ENCODE measurements around the gene CSMD2.

Gene CSMD2

DNA sequence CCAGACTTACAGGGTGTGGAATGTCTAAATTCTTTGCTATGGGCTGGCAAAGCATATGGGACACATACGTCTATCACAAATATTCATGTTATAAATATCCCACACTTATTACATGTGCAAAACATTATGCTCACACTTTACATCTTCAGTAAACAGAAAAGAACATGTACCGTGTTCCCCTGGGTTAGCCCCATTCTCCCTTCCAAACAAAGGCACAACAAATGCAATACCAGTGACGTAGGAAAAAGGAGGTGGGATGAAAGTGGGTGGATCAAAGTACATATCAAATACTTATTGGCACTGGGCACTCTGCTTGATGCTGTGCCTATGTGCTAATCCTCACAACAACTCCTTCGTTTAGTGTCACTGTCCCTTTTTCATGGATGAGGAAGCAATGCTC is 521.8 kb downstream of the CSMD2 start:
- no peak for ATAC-seq
- TF ChIP-seq RARB (CRISPR knock-in tag; IDR thresholded peaks at IDR 0.05) (no peak), ZFP30 (CRISPR knock-in tag; IDR thresholded peaks at IDR 0.05) (no peak), ZNF8 (CRISPR knock-in tag; IDR thresholded peaks at IDR 0.05) (no peak), CSDC2 (CRISPR knock-in tag; IDR thresholded peaks at IDR 0.05) (no peak), BACH2 (CRISPR knock-in tag; IDR thresholded peaks at IDR 0.05; ENCODE audit: borderline replicate concordance) (no peak), ZNF70 (CRISPR knock-in tag; IDR thresholded peaks at IDR 0.05) (no peak), ARNTL (CRISPR knock-in tag; IDR thresholded peaks at IDR 0.05; ENCODE audit: borderline replicate concordance, low read depth) (no peak), GLIS3 (CRISPR knock-in tag; IDR thresholded peaks at IDR 0.05) (no peak), PPARA (CRISPR knock-in tag; IDR thresholded peaks at IDR 0.05; ENCODE audit: borderline replicate concordance) (no peak), TCF4 (CRISPR knock-in tag; IDR thresholded peaks at IDR 0.05; ENCODE audit: borderline replicate concordance) (no peak)
- TF ChIP-seq, protein P1, sequence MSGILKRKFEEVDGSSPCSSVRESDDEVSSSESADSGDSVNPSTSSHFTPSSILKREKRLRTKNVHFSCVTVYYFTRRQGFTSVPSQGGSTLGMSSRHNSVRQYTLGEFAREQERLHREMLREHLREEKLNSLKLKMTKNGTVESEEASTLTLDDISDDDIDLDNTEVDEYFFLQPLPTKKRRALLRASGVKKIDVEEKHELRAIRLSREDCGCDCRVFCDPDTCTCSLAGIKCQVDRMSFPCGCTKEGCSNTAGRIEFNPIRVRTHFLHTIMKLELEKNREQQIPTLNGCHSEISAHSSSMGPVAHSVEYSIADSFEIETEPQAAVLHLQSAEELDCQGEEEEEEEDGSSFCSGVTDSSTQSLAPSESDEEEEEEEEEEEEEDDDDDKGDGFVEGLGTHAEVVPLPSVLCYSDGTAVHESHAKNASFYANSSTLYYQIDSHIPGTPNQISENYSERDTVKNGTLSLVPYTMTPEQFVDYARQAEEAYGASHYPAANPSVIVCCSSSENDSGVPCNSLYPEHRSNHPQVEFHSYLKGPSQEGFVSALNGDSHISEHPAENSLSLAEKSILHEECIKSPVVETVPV (CRISPR knock-in tag; IDR thresholded peaks at IDR 0.05), result no peak
- TF ChIP-seq, protein P2, sequence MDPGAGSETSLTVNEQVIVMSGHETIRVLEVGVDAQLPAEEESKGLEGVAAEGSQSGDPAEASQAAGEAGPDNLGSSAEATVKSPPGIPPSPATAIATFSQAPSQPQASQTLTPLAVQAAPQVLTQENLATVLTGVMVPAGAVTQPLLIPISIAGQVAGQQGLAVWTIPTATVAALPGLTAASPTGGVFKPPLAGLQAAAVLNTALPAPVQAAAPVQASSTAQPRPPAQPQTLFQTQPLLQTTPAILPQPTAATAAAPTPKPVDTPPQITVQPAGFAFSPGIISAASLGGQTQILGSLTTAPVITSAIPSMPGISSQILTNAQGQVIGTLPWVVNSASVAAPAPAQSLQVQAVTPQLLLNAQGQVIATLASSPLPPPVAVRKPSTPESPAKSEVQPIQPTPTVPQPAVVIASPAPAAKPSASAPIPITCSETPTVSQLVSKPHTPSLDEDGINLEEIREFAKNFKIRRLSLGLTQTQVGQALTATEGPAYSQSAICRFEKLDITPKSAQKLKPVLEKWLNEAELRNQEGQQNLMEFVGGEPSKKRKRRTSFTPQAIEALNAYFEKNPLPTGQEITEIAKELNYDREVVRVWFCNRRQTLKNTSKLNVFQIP (CRISPR knock-in tag; IDR thresholded peaks at IDR 0.05; ENCODE audit: borderline replicate concordance, low read depth), result no peak
- TF ChIP-seq, protein P3, sequence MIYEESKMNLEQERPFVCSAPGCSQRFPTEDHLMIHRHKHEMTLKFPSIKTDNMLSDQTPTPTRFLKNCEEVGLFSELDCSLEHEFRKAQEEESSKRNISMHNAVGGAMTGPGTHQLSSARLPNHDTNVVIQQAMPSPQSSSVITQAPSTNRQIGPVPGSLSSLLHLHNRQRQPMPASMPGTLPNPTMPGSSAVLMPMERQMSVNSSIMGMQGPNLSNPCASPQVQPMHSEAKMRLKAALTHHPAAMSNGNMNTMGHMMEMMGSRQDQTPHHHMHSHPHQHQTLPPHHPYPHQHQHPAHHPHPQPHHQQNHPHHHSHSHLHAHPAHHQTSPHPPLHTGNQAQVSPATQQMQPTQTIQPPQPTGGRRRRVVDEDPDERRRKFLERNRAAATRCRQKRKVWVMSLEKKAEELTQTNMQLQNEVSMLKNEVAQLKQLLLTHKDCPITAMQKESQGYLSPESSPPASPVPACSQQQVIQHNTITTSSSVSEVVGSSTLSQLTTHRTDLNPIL (CRISPR knock-in tag; IDR thresholded peaks at IDR 0.05; ENCODE audit: low read depth), result no peak

DNA sequence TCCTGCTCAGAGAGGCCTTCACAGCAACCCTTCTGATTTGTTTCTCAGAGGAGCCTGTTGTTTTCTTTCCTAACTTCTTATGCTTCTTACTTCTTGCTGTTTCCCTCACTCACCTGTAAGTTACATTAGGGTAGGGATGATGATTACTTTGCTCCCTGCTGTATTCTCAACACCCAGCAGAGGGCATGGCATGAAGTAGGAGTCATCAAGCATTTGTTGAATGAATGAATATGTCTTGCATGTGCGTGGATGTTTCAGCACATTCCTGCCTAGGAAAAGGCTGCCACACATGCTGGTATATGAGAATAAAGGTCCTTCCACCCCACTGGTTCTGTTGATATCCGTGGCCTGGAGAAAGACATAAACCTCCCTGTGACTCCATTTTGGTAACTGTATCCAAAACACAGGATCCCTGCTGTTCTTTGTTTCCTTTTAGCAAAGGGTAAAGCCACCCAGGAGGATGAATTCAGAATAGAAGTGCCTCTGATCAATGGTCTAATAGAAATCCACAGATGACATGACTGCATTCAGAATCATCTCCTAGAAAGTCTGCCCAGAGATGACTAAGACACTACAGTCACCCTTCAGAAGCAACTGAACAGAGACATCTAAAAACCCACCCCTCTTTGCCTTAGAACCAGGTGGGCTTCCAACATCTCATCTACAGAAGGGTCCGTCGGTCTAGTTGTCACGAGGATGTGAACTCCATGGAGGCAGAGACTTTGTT is 523.8 kb downstream of the CSMD2 start:
- TF ChIP-seq, protein P1 (CRISPR knock-in tag; IDR thresholded peaks at IDR 0.05), result no peak
- TF ChIP-seq ESRRG (CRISPR knock-in tag; IDR thresholded peaks at IDR 0.05) (no peak), OSR1 (CRISPR knock-in tag; IDR thresholded peaks at IDR 0.05) (no peak)
- no peak for ATAC-seq

DNA sequence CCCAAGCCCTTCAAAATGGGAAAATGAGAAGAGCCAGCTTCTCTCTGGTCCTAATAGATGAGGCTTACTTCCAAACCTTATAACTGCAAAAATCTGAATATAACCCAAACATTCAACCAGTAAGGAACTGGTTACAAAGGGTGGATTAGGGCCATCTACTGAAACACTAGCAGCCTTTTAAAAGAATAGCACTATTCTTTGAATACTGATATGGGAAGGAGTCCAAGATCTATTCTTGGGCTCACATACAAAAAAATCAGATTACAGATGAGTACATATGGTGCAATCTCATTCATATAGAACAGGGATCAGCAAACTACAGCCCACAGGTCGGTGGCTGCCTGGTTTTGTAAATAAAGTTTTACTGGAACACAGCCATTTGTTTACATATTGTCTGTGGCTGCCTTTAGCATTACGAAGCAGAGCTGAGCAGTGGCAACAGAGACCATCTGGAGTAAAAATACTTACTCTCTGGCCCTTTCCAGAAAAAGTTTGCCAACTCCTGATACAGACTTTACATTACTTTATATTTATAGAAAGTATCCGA is 524.8 kb downstream of the CSMD2 start:
- ATAC-seq, result no peak
- TF ChIP-seq ARNTL (CRISPR knock-in tag; IDR thresholded peaks at IDR 0.05; ENCODE audit: borderline replicate concordance, low read depth) (no peak), ZNF565 (CRISPR knock-in tag; conservative IDR thresholded peaks at IDR 0.05; ENCODE audit: low read depth) (no peak), SNAI2 (CRISPR knock-in tag; IDR thresholded peaks at IDR 0.05) (no peak), BACH2 (CRISPR knock-in tag; IDR thresholded peaks at IDR 0.05; ENCODE audit: borderline replicate concordance) (no peak), ZFP3 (CRISPR knock-in tag; IDR thresholded peaks at IDR 0.05) (no peak), ESRRG (CRISPR knock-in tag; IDR thresholded peaks at IDR 0.05) (no peak), ZFP30 (CRISPR knock-in tag; IDR thresholded peaks at IDR 0.05) (no peak), CSDC2 (CRISPR knock-in tag; IDR thresholded peaks at IDR 0.05) (no peak), ZNF70 (CRISPR knock-in tag; IDR thresholded peaks at IDR 0.05) (no peak), RARB (CRISPR knock-in tag; IDR thresholded peaks at IDR 0.05) (no peak), ISL1 (CRISPR knock-in tag; IDR thresholded peaks at IDR 0.05) (no peak)
- TF ChIP-seq, protein P2 (CRISPR knock-in tag; IDR thresholded peaks at IDR 0.05; ENCODE audit: borderline replicate concordance, low read depth), result no peak
- TF ChIP-seq, protein P3 (CRISPR knock-in tag; IDR thresholded peaks at IDR 0.05; ENCODE audit: low read depth), result no peak
- TF ChIP-seq, protein P4, sequence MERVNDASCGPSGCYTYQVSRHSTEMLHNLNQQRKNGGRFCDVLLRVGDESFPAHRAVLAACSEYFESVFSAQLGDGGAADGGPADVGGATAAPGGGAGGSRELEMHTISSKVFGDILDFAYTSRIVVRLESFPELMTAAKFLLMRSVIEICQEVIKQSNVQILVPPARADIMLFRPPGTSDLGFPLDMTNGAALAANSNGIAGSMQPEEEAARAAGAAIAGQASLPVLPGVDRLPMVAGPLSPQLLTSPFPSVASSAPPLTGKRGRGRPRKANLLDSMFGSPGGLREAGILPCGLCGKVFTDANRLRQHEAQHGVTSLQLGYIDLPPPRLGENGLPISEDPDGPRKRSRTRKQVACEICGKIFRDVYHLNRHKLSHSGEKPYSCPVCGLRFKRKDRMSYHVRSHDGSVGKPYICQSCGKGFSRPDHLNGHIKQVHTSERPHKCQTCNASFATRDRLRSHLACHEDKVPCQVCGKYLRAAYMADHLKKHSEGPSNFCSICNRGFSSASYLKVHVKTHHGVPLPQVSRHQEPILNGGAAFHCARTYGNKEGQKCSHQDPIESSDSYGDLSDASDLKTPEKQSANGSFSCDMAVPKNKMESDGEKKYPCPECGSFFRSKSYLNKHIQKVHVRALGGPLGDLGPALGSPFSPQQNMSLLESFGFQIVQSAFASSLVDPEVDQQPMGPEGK (CRISPR knock-in tag; IDR thresholded peaks at IDR 0.05; ENCODE audit: borderline replicate concordance), result no peak
- TF ChIP-seq, protein P1 (CRISPR knock-in tag; IDR thresholded peaks at IDR 0.05), result no peak

Data from SK-N-SH treated with all-trans-retinoic acid at 6 μM for 48 hours (cell line).